Measurements from ENCODE around the gene CCDC6. TPM values are rescaled to one million over a fixed set of nuclear protein-coding genes. Genes with fewer than 3 reads are reported as not detected.

The CCDC6 gene
- polyA plus RNA-seq, 3 donors, result 4.2 to 13.5 (median 6.2) TPM

- 100% methylated on average over 1 of the region's 1 CpG for WGBS (ENCODE audit: insufficient coverage)
- no peaks in the 10 kb centered on the region for H3K27me3 ChIP-seq (ENCODE audit: control insufficient read depth in 2 of 2, insufficient read depth in 2 of 2, low read length in 2 of 2)
- no peak overlapping the region for H2AFZ ChIP-seq (ENCODE audit: insufficient read depth, low read depth, low read length, poor library complexity, severe bottlenecking)
- peaks cover 0 to 10% of the 10 kb centered on the region in 2 donors for H3K36me3 ChIP-seq (replicated peaks in 1 of 2; ENCODE audit: control insufficient read depth in 1 of 2, insufficient read depth in 2 of 2, low read length in 2 of 2)
- no peak for DNase-seq
- H3K79me2 ChIP-seq (ENCODE audit: insufficient read depth, low read length), result peaks cover 97% of the 10 kb centered on the region
- intact Hi-C loops (cut with micrococcal nuclease), result loop anchor here (10.0 kb wide), 3 partner anchors 67 to 1637 kb away; partner anchors contain the start of genes CISD1 (in 1 of the 2) and IPMK (in 1 of the 2)
- peaks cover 0 to 2% (median 2%) of the 10 kb centered on the region in 3 donors for H3K27me3 Mint-ChIP-seq (ENCODE audit: low read depth in 3 of 3)
- H4K20me1 ChIP-seq (ENCODE audit: insufficient read depth, low read length), result peaks cover 72% of the 10 kb centered on the region
- H3K9me3 ChIP-seq (replicated peaks in 1 of 2; ENCODE audit: control insufficient read depth in 1 of 2, insufficient read depth in 1 of 2, low read length in 2 of 2), result no peaks in the 10 kb centered on the region
- no peak overlapping the region for H3K9ac ChIP-seq (ENCODE audit: insufficient read depth, low read length, poor library complexity, severe bottlenecking)
- no peak overlapping the region for H3K4me3 ChIP-seq (replicated peaks in 1 of 3; ENCODE audit: low read depth in 2 of 3, low read length in 3 of 3)
- TF ChIP-seq CTCF (IDR thresholded peaks at IDR 0.05), result no peak
- no peak overlapping the region for H3K27ac ChIP-seq (ENCODE audit: low read depth in 1 of 2, low read length in 2 of 2)
- peaks cover 8 to 15% of the 10 kb centered on the region in 2 donors for H3K36me3 Mint-ChIP-seq
- H3K4me2 ChIP-seq (replicated peaks; ENCODE audit: extremely low read depth, low read length, poor library complexity, severe bottlenecking), result no peak overlapping the region
- H3K4me1 Mint-ChIP-seq, result peaks cover 49% of the 10 kb centered on the region
- H3K4me1 ChIP-seq (ENCODE audit: control insufficient read depth in 1 of 2, insufficient read depth in 2 of 2, low read length in 2 of 2), result peaks cover 24 to 25% of the 10 kb centered on the region in 2 donors
- no peak overlapping the region for H3K27ac Mint-ChIP-seq
- no peaks in the 10 kb centered on the region for H3K9me3 Mint-ChIP-seq
- H3K4me3 Mint-ChIP-seq, result no peak overlapping the region
Measured at GRCh38 chr10:59901470-59901869, 4.9 kb downstream of the CCDC6 start.

- Histone ChIP-seq H3K4me2 (replicated peaks; ENCODE audit: extremely low read depth, low read length, poor library complexity, severe bottlenecking) (no peak overlapping the region), H4K20me1 (ENCODE audit: insufficient read depth, low read length) (peaks cover 75% of the 10 kb centered on the region), H3K36me3 (replicated peaks in 1 of 2; ENCODE audit: control insufficient read depth in 1 of 2, insufficient read depth in 2 of 2, low read length in 2 of 2) (peaks cover 0 to 13% of the 10 kb centered on the region in 2 donors), H3K79me2 (ENCODE audit: insufficient read depth, low read length) (peaks cover 100% of the 10 kb centered on the region), H3K4me3 (replicated peaks in 1 of 3; ENCODE audit: low read depth in 2 of 3, low read length in 3 of 3) (no peak overlapping the region), H3K9me3 (replicated peaks in 1 of 2; ENCODE audit: control insufficient read depth in 1 of 2, insufficient read depth in 1 of 2, low read length in 2 of 2) (no peaks in the 10 kb centered on the region), H2AFZ (ENCODE audit: insufficient read depth, low read depth, low read length, poor library complexity, severe bottlenecking) (no peak overlapping the region), H3K9ac (ENCODE audit: insufficient read depth, low read length, poor library complexity, severe bottlenecking) (no peak overlapping the region), H3K4me1 (ENCODE audit: control insufficient read depth in 1 of 2, insufficient read depth in 2 of 2, low read length in 2 of 2) (peaks cover 19 to 20% of the 10 kb centered on the region in 2 donors), H3K27me3 (ENCODE audit: control insufficient read depth in 2 of 2, insufficient read depth in 2 of 2, low read length in 2 of 2) (no peaks in the 10 kb centered on the region), H3K27ac (ENCODE audit: low read depth in 1 of 2, low read length in 2 of 2) (no peak overlapping the region)
- no peak for DNase-seq
- Mint-ChIP-seq H3K36me3 (peaks cover 8 to 15% of the 10 kb centered on the region in 2 donors), H3K9me3 (no peaks in the 10 kb centered on the region), H3K4me1 (peaks cover 45% of the 10 kb centered on the region), H3K27ac (peak overlapping the region in 2 of 7 donors; percentile 16 to 48), H3K27me3 (ENCODE audit: low read depth in 3 of 3) (peaks cover 0 to 2% (median 0%) of the 10 kb centered on the region in 3 donors), H3K4me3 (no peak overlapping the region)
- no peak for TF ChIP-seq CTCF (IDR thresholded peaks at IDR 0.05)
- intact Hi-C loops (cut with micrococcal nuclease), result loop anchor here (10.0 kb wide), 3 partner anchors 65 to 1635 kb away; partner anchors contain the start of genes CISD1 (in 1 of the 2) and IPMK (in 1 of the 2)
- WGBS (ENCODE audit: insufficient coverage), result 67% methylated on average over 10 of the region's 10 CpGs
Measured at GRCh38 chr10:59900048-59900727, 6.2 kb downstream of the CCDC6 start.
